ENCODE results near the gene PSMB10. TPM values are rescaled to one million over a fixed set of nuclear protein-coding genes. Genes with fewer than 3 reads are reported as not detected.
A peak's percentile ranks its signal among the peaks of the same experiment; 100 is the strongest.

Gene PSMB10
- total RNA-seq, 1 donor from 2014 or later = 51.9 TPM

- Mint-ChIP-seq H3K36me3 (peaks cover 4% of the 10 kb centered on the region), H3K9me3 (no peaks in the 10 kb centered on the region), H3K27ac (no peak overlapping the region), H3K4me3 (no peak overlapping the region), H3K27me3 (no peaks in the 10 kb centered on the region), H3K4me1 (ENCODE audit: unreplicated experiment) (peaks cover 5% of the 10 kb centered on the region)
- no peak for DNase-seq (ENCODE audit: extremely low spot score, unreplicated experiment)
- TF ChIP-seq, protein P1, sequence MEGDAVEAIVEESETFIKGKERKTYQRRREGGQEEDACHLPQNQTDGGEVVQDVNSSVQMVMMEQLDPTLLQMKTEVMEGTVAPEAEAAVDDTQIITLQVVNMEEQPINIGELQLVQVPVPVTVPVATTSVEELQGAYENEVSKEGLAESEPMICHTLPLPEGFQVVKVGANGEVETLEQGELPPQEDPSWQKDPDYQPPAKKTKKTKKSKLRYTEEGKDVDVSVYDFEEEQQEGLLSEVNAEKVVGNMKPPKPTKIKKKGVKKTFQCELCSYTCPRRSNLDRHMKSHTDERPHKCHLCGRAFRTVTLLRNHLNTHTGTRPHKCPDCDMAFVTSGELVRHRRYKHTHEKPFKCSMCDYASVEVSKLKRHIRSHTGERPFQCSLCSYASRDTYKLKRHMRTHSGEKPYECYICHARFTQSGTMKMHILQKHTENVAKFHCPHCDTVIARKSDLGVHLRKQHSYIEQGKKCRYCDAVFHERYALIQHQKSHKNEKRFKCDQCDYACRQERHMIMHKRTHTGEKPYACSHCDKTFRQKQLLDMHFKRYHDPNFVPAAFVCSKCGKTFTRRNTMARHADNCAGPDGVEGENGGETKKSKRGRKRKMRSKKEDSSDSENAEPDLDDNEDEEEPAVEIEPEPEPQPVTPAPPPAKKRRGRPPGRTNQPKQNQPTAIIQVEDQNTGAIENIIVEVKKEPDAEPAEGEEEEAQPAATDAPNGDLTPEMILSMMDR (conservative IDR thresholded peaks at IDR 0.05) = no peak
Observed at GRCh38 chr16:67885545-67885944, 51.1 kb downstream of the PSMB10 start.

GRCh38 chr16:67884684-67885083, 52.0 kb downstream of the PSMB10 start, which contains the start of gene NRN1L:
Gene NRN1L (plus strand): TSS chr16:67884885. CDS start chr16:67884904, 19 bp downstream.
- Mint-ChIP-seq H3K4me1 (ENCODE audit: unreplicated experiment) (peaks cover 5% of the 10 kb centered on the region), H3K9me3 (no peaks in the 10 kb centered on the region), H3K27me3 (no peaks in the 10 kb centered on the region), H3K4me3 (no peak within 1 kb of the TSS), H3K27ac (peak within 1 kb of the TSS; percentile 49), H3K36me3 (peaks cover 4% of the 10 kb centered on the region)
- TF ChIP-seq, protein P1 (conservative IDR thresholded peaks at IDR 0.05) = no peak
- DNase-seq (ENCODE audit: extremely low spot score, unreplicated experiment) = peak; percentile 88

Other genes with a start within 250 kb of the PSMB10 start
- 31.7 and 34.3 TPM in 2 replicates for gene GFOD2, start 217.5 kb downstream of the PSMB10 start, total RNA-seq (ENCODE audit: low replicate concordance)
- 27.3 and 27.5 TPM in 2 replicates for gene RANBP10, start 130.3 kb downstream of the PSMB10 start, total RNA-seq (ENCODE audit: low replicate concordance)
- 3.9 and 7.2 TPM in 2 replicates for gene TSNAXIP1, start 130.0 kb downstream of the PSMB10 start, total RNA-seq (ENCODE audit: low replicate concordance)
- gene THAP11, start 94.5 kb downstream of the PSMB10 start, total RNA-seq (ENCODE audit: low replicate concordance) = 25.5 and 35.1 TPM in 2 replicates
- 144 and 149 TPM in 2 replicates for gene NUTF2, start 89.9 kb downstream of the PSMB10 start, total RNA-seq (ENCODE audit: low replicate concordance)
- 67.6 and 74.2 TPM in 2 replicates for gene CENPT, start 89.2 kb downstream of the PSMB10 start, total RNA-seq (ENCODE audit: low replicate concordance)
- 77.5 and 81.1 TPM in 2 replicates for gene EDC4, start 63.8 kb downstream of the PSMB10 start, total RNA-seq (ENCODE audit: low replicate concordance)
- 0.80 and 1.1 TPM in 2 replicates for gene NRN1L, start 52.0 kb downstream of the PSMB10 start, total RNA-seq (ENCODE audit: low replicate concordance)
- gene PSKH1, start 43.6 kb downstream of the PSMB10 start, total RNA-seq (ENCODE audit: low replicate concordance) = 39.2 and 41.5 TPM in 2 replicates
- 0.59 and 1.4 TPM in 2 replicates for gene CTRL, start 5.0 kb downstream of the PSMB10 start, total RNA-seq (ENCODE audit: low replicate concordance)
- 20.2 and 26.1 TPM in 2 replicates for gene LCAT, start 7.3 kb upstream of the PSMB10 start, total RNA-seq (ENCODE audit: low replicate concordance)
- gene SLC12A4, start 31.8 kb upstream of the PSMB10 start, total RNA-seq (ENCODE audit: low replicate concordance) = 48.1 and 68.8 TPM in 2 replicates
- gene DPEP3, start 43.6 kb upstream of the PSMB10 start, total RNA-seq (ENCODE audit: low replicate concordance) = not detected in 2 replicates
- not detected in 2 replicates for gene DPEP2, start 62.6 kb upstream of the PSMB10 start, total RNA-seq (ENCODE audit: low replicate concordance)
- gene DPEP2NB, start 79.1 kb upstream of the PSMB10 start, total RNA-seq (ENCODE audit: low replicate concordance) = not detected in 2 replicates
- gene DDX28, start 86.4 kb upstream of the PSMB10 start, total RNA-seq (ENCODE audit: low replicate concordance) = 14.7 and 15.2 TPM in 2 replicates
- gene DUS2, start 86.4 kb upstream of the PSMB10 start, total RNA-seq (ENCODE audit: low replicate concordance) = 21.7 and 24.1 TPM in 2 replicates
- 37.5 and 55.5 TPM in 2 replicates for gene NFATC3, start 148.5 kb upstream of the PSMB10 start, total RNA-seq (ENCODE audit: low replicate concordance)